Natural killer cell treated with Interleukin-12 subunit alpha and Interleukin-12 subunit beta and Interleukin-15 and Interleukin-18, amount 100 ng/mL, for 72 hours (primary cell): ENCODE data around the gene PRKCH. TPM values are rescaled to one million over a fixed set of nuclear protein-coding genes. Genes with fewer than 3 reads are reported as not detected.

Experiments
- ATAC-seq, 2 donors: fragments of 150-1000 bp; cut with Tn5 transposase in 1 of 2; sonication (Bioruptor Pico), chemical (Tn5 transposase) in 1 of 2; 2 replicates each; pipeline ENCODE4 v1.10.0; 2021
- DNase-seq: peaks from one replicate; pipeline ENCODE4 v3.0.0; 2022; ENCODE audit warnings: low spot score
- H3K27ac Mint-ChIP-seq, 2 donors: 1 replicate in 1 of 2; 2 replicates in 1 of 2; pipeline ENCODE4 v1.8.0; 2022; ENCODE audit warnings: mixed read lengths in 2 of 2, mild to moderate bottlenecking in 1 of 2, moderate library complexity in 1 of 2
- H3K27me3 Mint-ChIP-seq, 2 donors: 1 replicate in 1 of 2; 2 replicates in 1 of 2; pipeline ENCODE4 v1.8.0; 2022; ENCODE audit warnings: mixed read lengths in 2 of 2
- H3K36me3 Mint-ChIP-seq: one replicate; pipeline ENCODE4 v1.8.0; 2022; ENCODE audit warnings: mixed read lengths
- H3K4me1 Mint-ChIP-seq, 2 donors: 1 replicate in 1 of 2; 2 replicates in 1 of 2; pipeline ENCODE4 v1.8.0; 2022; ENCODE audit warnings: low read depth in 2 of 2, mixed read lengths in 2 of 2, mild to moderate bottlenecking in 1 of 2
- H3K4me3 Mint-ChIP-seq: one replicate; pipeline ENCODE4 v1.8.0; 2022; ENCODE audit warnings: mixed read lengths
- H3K9me3 Mint-ChIP-seq: 2 replicates; pipeline ENCODE4 v1.8.0; 2022; ENCODE audit warnings: mixed read lengths
- total RNA-seq, 2 donors: library from RNA; stranded (reverse); gene quantifications; one replicate each; pipeline ENCODE4 v1.2.3, GENCODE V29; 2022

PRKCH gene
- total RNA-seq, 2 donors from 2014 or later, result 182 to 216 TPM

GRCh38 chr14:61542848-61543790 is 221.7 kb downstream of the PRKCH start:
- peaks cover 70 to 81% of the 10 kb centered on the region in 2 donors for H3K4me1 Mint-ChIP-seq

GRCh38 chr14:61543946-61544345 is 222.6 kb downstream of the PRKCH start:
- peak; percentile 44 for DNase-seq
- peaks cover 42% of the 10 kb centered on the region for H3K36me3 Mint-ChIP-seq
- peak overlapping the region; percentile 99 to 100 for H3K27ac Mint-ChIP-seq
- peaks cover 65 to 76% of the 10 kb centered on the region in 2 donors for H3K4me1 Mint-ChIP-seq
- no peaks in the 10 kb centered on the region for H3K27me3 Mint-ChIP-seq
- peaks cover 3% of the 10 kb centered on the region for H3K9me3 Mint-ChIP-seq
- no peak overlapping the region for H3K4me3 Mint-ChIP-seq
- ATAC-seq, result no peak

More at GRCh38 chr14:61542848-61543790, 221.7 kb downstream of the PRKCH start:
- H3K9me3 Mint-ChIP-seq, result peaks cover 3% of the 10 kb centered on the region
- peaks cover 46% of the 10 kb centered on the region for H3K36me3 Mint-ChIP-seq
- peak; percentile 28 for DNase-seq
- no peak for ATAC-seq
- no peak overlapping the region for H3K4me3 Mint-ChIP-seq
- H3K27me3 Mint-ChIP-seq, result no peaks in the 10 kb centered on the region
- peak overlapping the region; percentile 99 to 100 for H3K27ac Mint-ChIP-seq

GRCh38 chr14:61544448-61545330 is 223.3 kb downstream of the PRKCH start:
- Mint-ChIP-seq H3K4me3 (no peak overlapping the region), H3K27me3 (no peaks in the 10 kb centered on the region), H3K36me3 (peaks cover 46% of the 10 kb centered on the region), H3K4me1 (peaks cover 70 to 75% of the 10 kb centered on the region in 2 donors), H3K27ac (peak overlapping the region; percentile 99 to 100), H3K9me3 (peaks cover 3% of the 10 kb centered on the region)
- DNase-seq (peak; percentile 48), ATAC-seq (no peak)

GRCh38 chr14:61545726-61546455 is 224.5 kb downstream of the PRKCH start:
- peaks cover 3% of the 10 kb centered on the region for H3K9me3 Mint-ChIP-seq
- H3K4me3 Mint-ChIP-seq, result peak overlapping the region; percentile 27
- DNase-seq (peak; percentile 55), ATAC-seq (no peak)
- peaks cover 73 to 76% of the 10 kb centered on the region in 2 donors for H3K4me1 Mint-ChIP-seq
- H3K36me3 Mint-ChIP-seq, result peaks cover 48% of the 10 kb centered on the region
- peak overlapping the region; percentile 99 to 100 for H3K27ac Mint-ChIP-seq
- no peaks in the 10 kb centered on the region for H3K27me3 Mint-ChIP-seq

- Mint-ChIP-seq H3K4me1 (peaks cover 76 to 83% of the 10 kb centered on the region in 2 donors), H3K9me3 (peaks cover 3% of the 10 kb centered on the region), H3K27ac (peak overlapping the region; percentile 99 to 100), H3K36me3 (peaks cover 52% of the 10 kb centered on the region), H3K27me3 (no peaks in the 10 kb centered on the region), H3K4me3 (peak overlapping the region; percentile 71)
- ATAC-seq, result peak; percentile 65 to 80
- DNase-seq, result peak; percentile 84
Observed at GRCh38 chr14:61547186-61548069, 226.0 kb downstream of the PRKCH start.

GRCh38 chr14:61549425-61549824 is 228.0 kb downstream of the PRKCH start:
- H3K9me3 Mint-ChIP-seq, result peaks cover 3% of the 10 kb centered on the region
- no peak overlapping the region for H3K4me3 Mint-ChIP-seq
- no peak for DNase-seq
- peaks cover 52% of the 10 kb centered on the region for H3K36me3 Mint-ChIP-seq
- no peak for ATAC-seq
- peaks cover 85 to 93% of the 10 kb centered on the region in 2 donors for H3K4me1 Mint-ChIP-seq
- H3K27ac Mint-ChIP-seq, result peak overlapping the region; percentile 99 to 100
- no peaks in the 10 kb centered on the region for H3K27me3 Mint-ChIP-seq

GRCh38 chr14:61551384-61551783 is 230.0 kb downstream of the PRKCH start:
- Mint-ChIP-seq H3K27ac (peak overlapping the region; percentile 99 to 100), H3K4me1 (peaks cover 85 to 88% of the 10 kb centered on the region in 2 donors), H3K4me3 (peak overlapping the region; percentile 78), H3K27me3 (no peaks in the 10 kb centered on the region), H3K9me3 (peaks cover 6% of the 10 kb centered on the region), H3K36me3 (peaks cover 40% of the 10 kb centered on the region)
- ATAC-seq (peak; percentile 61 to 63), DNase-seq (peak; percentile 78)

GRCh38 chr14:61552241-61552640 is 230.9 kb downstream of the PRKCH start:
- Mint-ChIP-seq H3K4me3 (peak overlapping the region; percentile 78), H3K27me3 (no peaks in the 10 kb centered on the region), H3K4me1 (peaks cover 83 to 85% of the 10 kb centered on the region in 2 donors), H3K9me3 (peaks cover 6% of the 10 kb centered on the region), H3K36me3 (peaks cover 45% of the 10 kb centered on the region), H3K27ac (peak overlapping the region; percentile 99 to 100)
- DNase-seq, result no peak
- ATAC-seq, result no peak

- peaks cover 36% of the 10 kb centered on the region for H3K36me3 Mint-ChIP-seq
- ATAC-seq (peak in 1 of 2 donors; percentile 39), DNase-seq (peak; percentile 61)
- peaks cover 79 to 83% of the 10 kb centered on the region in 2 donors for H3K4me1 Mint-ChIP-seq
- H3K27ac Mint-ChIP-seq, result peak overlapping the region; percentile 99 to 100
- H3K4me3 Mint-ChIP-seq, result peak overlapping the region; percentile 78
- no peaks in the 10 kb centered on the region for H3K27me3 Mint-ChIP-seq
- peaks cover 3% of the 10 kb centered on the region for H3K9me3 Mint-ChIP-seq
Observed at GRCh38 chr14:61553730-61554641, 232.6 kb downstream of the PRKCH start.

- peaks cover 26% of the 10 kb centered on the region for H3K36me3 Mint-ChIP-seq
- H3K4me1 Mint-ChIP-seq, result peaks cover 72 to 79% of the 10 kb centered on the region in 2 donors
- H3K4me3 Mint-ChIP-seq, result peak overlapping the region; percentile 50
- ATAC-seq, result no peak
- H3K9me3 Mint-ChIP-seq, result peaks cover 3% of the 10 kb centered on the region
- H3K27me3 Mint-ChIP-seq, result no peaks in the 10 kb centered on the region
- peak overlapping the region; percentile 99 to 100 for H3K27ac Mint-ChIP-seq
- DNase-seq, result peak; percentile 23
Observed at GRCh38 chr14:61555056-61555838, 233.9 kb downstream of the PRKCH start.

GRCh38 chr14:61556455-61556854 is 235.1 kb downstream of the PRKCH start:
- ATAC-seq (no peak), DNase-seq (peak; percentile 29)
- no peaks in the 10 kb centered on the region for H3K27me3 Mint-ChIP-seq
- peaks cover 72 to 79% of the 10 kb centered on the region in 2 donors for H3K4me1 Mint-ChIP-seq
- H3K9me3 Mint-ChIP-seq, result peaks cover 3% of the 10 kb centered on the region
- H3K4me3 Mint-ChIP-seq, result no peak overlapping the region
- peaks cover 15% of the 10 kb centered on the region for H3K36me3 Mint-ChIP-seq
- H3K27ac Mint-ChIP-seq, result peak overlapping the region; percentile 99 to 100
